BE2C (cell line): ENCODE data around the gene IGHMBP2.

Source experiments
- DNase-seq: peaks from one replicate; pipeline ENCODE4 v3.0.0-alpha.2; 2020
- H3K27me3 ChIP-seq: fragments of 250-450 bp; sonication (Bioruptor Pico); 2 replicates; pipeline ENCODE4 v1.5.1; 2020; ENCODE audit warnings: mild to moderate bottlenecking
- H3K36me3 ChIP-seq: fragments of 250-450 bp; sonication (Bioruptor Pico); 2 replicates; pipeline ENCODE4 v1.5.1; 2020; ENCODE audit warnings: mild to moderate bottlenecking
- H3K4me1 ChIP-seq: fragments of 250-450 bp; sonication (Bioruptor Pico); 2 replicates; pipeline ENCODE4 v1.5.1; 2020
- H3K4me3 ChIP-seq: 2 replicates; pipeline ENCODE4 v1.5.1; 2011; ENCODE audit warnings: low read depth, low read length
- H3K9me3 ChIP-seq: fragments of 250-450 bp; sonication (Bioruptor Pico); 2 replicates; pipeline ENCODE4 v1.5.1; 2020
- TF ChIP-seq, protein P1 (sequence below): IDR thresholded peaks from 2 replicates; pipeline ENCODE4 v1.5.1; 2012; ENCODE audit warnings: mild to moderate bottlenecking, low read depth, low read length

The IGHMBP2 gene

DNA sequence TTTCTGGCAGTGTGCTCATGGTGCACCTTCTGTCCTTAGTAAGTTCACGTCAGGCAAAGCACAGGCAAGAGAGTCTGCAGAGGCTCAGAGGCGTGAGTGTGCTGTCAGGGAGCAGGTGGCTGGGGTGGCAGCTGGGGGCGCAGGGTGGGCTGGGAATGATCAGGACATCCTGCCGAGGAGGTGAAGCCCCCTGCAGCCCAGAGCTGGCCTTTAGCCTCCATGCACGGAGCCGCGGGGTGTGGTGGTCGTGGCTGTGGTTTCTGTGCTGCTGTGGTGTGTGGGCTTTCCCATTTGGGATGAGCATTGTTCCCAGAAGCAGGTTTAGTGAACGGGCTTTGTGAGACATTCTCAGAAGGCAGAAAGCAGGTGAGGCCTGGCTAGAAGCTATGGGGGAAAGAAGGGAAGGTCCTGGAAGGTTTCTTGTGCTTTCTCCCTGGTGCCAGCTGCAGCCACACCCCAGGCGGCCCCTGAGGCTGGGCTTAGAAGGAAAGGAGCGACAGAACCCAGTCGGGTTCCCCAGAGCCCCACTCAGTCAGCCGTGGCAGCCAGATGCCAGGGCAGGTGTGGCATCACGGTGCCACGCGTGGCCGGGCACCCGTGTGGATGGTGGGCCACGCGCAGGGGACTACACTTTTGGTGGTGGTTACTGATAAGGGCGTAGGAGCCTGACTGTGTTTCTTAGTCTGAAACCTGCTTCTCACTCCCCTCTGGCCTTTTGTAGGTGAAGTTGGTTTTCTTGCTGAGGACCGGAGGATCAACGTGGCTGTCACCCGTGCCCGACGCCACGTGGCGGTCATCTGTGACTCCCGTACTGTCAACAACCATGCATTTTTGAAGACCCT lies 32.0 kb downstream of the IGHMBP2 start:
- Histone ChIP-seq H3K36me3 (peaks cover 66% of the 10 kb centered on the region), H3K27me3 (no peaks in the 10 kb centered on the region), H3K4me1 (no peaks in the 10 kb centered on the region), H3K4me3 (no peak overlapping the region), H3K9me3 (no peaks in the 10 kb centered on the region)
- DNase-seq: no peak
- TF ChIP-seq, protein P1, sequence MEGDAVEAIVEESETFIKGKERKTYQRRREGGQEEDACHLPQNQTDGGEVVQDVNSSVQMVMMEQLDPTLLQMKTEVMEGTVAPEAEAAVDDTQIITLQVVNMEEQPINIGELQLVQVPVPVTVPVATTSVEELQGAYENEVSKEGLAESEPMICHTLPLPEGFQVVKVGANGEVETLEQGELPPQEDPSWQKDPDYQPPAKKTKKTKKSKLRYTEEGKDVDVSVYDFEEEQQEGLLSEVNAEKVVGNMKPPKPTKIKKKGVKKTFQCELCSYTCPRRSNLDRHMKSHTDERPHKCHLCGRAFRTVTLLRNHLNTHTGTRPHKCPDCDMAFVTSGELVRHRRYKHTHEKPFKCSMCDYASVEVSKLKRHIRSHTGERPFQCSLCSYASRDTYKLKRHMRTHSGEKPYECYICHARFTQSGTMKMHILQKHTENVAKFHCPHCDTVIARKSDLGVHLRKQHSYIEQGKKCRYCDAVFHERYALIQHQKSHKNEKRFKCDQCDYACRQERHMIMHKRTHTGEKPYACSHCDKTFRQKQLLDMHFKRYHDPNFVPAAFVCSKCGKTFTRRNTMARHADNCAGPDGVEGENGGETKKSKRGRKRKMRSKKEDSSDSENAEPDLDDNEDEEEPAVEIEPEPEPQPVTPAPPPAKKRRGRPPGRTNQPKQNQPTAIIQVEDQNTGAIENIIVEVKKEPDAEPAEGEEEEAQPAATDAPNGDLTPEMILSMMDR: no peak

DNA sequence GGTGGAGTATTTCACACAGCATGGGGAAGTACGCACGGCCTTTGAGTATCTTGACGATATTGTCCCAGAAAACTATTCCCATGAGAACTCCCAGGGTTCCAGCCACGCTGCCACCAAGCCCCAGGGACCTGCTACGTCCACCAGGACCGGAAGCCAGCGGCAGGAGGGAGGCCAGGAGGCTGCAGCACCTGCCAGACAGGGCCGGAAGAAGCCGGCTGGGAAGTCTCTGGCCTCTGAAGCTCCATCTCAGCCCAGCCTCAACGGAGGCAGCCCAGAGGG lies 32.6 kb downstream of the IGHMBP2 start:
- no peaks in the 10 kb centered on the region for H3K27me3 ChIP-seq
- no peaks in the 10 kb centered on the region for H3K9me3 ChIP-seq
- DNase-seq: no peak
- H3K4me1 ChIP-seq: no peaks in the 10 kb centered on the region
- H3K4me3 ChIP-seq: no peak overlapping the region
- TF ChIP-seq, protein P1: no peak
- peaks cover 62% of the 10 kb centered on the region for H3K36me3 ChIP-seq

DNA sequence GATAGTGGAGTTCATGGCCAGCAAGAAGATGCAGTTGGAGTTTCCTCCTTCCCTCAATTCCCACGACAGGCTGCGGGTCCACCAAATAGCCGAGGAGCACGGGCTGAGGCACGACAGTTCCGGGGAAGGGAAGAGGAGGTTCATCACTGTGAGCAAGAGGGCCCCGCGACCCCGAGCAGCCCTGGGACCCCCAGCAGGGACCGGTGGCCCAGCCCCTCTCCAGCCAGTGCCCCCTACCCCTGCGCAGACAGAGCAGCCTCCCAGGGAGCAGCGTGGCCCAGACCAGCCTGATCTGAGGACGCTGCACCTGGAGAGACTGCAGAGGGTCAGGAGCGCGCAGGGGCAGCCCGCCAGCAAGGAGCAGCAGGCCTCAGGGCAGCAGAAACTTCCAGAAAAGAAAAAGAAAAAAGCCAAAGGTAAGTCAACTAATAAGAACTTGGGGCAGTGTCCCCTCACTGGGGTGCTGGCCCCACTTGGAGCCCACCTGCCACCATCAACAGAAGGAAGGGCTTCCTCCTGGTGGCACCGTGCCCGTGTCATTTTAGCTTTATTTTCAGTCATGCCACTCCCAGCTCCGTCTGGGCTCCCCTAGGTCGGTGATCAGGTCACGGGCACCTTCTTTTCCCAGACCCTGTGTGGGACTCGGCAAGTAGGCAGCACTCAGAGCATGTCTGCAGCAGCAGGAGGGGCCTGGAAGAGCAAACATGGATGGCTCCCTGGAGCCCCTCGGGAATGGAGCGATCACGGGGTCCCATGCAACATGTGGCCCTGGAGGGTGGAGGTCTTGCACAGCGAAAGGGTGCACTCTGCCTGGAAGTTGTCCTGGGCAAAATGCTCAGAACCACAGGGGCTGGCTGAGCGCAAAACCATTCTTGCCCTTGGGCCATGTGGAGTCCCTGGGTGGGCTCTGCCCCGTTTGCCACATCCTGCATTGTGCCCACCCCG lies 33.3 kb downstream of the IGHMBP2 start:
- DNase-seq: no peak
- Histone ChIP-seq H3K27me3 (no peaks in the 10 kb centered on the region), H3K36me3 (peaks cover 62% of the 10 kb centered on the region)

DNA sequence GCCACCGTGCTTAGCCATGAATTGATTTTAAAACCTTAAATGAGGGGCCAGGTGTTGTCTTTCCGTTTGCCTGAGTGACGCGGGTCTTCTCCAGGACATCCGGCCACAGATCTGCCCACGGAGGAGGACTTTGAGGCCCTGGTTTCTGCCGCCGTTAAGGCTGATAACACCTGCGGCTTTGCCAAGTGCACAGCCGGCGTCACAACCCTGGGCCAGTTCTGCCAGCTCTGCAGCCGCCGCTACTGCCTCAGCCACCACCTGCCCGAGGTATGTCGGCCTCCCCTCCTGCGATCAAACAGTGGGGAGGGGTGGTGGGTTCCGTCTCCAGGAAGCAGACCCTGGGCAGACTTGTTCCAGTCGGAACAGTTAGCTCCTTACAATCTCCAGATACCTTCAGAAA lies 34.4 kb downstream of the IGHMBP2 start:
- H3K27me3 ChIP-seq: no peaks in the 10 kb centered on the region
- H3K4me3 ChIP-seq: no peak overlapping the region
- TF ChIP-seq, protein P1: no peak
- H3K9me3 ChIP-seq: no peaks in the 10 kb centered on the region
- peaks cover 62% of the 10 kb centered on the region for H3K36me3 ChIP-seq
- DNase-seq: no peak
- no peaks in the 10 kb centered on the region for H3K4me1 ChIP-seq

More for the DNA sequence above, 33.3 kb downstream of the IGHMBP2 start:
- TF ChIP-seq, protein P1: no peak
- Histone ChIP-seq H3K4me3 (no peak overlapping the region), H3K9me3 (no peaks in the 10 kb centered on the region), H3K4me1 (no peaks in the 10 kb centered on the region)

DNA sequence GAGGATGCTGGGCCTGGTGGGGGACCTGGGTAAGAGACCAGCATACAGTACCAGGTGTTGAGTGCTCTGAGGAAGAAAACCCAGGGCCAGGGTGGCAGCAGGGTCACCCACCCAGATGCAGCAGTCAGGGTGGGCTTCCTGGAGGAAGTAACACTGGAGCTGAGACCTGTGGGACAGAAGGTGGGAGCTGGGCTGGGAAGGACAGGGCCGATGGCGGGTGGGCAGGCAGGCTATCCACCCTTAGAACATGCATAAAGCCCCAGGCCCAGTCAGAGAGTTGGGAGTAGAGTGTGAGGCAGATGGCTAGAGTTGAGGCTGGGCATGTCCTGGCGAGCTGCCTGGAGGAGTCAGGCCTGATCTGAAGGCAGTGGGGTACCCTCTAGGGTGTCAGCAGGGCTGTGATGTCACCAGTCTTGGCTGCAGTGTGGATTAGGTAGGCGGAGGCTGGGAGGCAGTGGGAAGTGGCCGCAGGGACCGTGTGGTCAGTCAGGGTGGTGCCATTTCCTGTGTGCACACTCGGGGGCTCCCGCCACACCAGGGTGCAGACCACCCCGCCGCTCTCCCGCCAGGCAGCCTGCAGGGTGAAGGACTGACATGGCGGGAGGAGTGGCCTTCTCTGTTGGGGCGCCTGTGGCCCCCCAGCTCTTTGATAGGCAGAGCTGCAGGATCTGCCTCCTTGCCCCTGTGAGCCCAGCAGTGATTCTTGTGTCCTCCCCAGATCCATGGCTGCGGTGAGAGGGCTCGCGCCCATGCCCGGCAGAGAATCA lies 35.3 kb downstream of the IGHMBP2 start:
- Histone ChIP-seq H3K9me3 (no peaks in the 10 kb centered on the region), H3K27me3 (no peaks in the 10 kb centered on the region), H3K4me1 (no peaks in the 10 kb centered on the region), H3K36me3 (peaks cover 53% of the 10 kb centered on the region), H3K4me3 (no peak overlapping the region)
- TF ChIP-seq, protein P1: no peak
- no peak for DNase-seq
